ENCODE results near the gene DNMBP.
"Not testable (repeated sequence)": the region's sequence is repeated elsewhere in the genome, so short reads cannot be mapped to it uniquely, and the experiment has no call there.

The DNMBP gene

DNA sequence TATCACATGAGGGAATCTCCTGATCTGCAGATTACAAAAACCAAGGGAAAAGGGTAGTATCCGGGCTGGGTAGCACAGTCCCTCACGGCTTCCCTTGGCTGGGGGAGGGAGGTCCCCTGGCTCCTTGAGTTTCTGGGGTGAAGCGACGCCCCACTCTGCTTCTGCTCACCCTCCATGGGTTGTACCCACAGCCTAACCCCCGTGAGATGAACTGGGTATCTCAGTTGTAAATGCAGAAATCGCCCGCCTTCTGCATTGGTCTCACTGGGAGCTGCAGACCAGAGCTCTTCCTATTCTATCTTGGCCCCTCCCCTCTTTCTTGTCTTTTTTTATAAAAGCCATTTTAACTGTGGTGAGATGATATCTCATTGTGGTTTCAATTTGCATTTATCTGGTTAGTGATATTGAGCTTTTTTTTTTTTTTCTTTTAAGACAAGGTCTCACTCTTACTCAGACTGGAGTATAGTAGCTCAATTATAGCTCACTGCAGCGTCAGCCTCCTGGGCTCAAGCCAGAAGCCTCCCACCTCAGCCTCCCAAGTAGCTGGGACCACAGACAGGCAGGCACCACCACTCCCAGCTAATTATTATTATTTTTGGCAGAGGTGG, 139.5 kb downstream of the DNMBP start:
- no peak overlapping the region for H3K4me3 ChIP-seq (ENCODE audit: low read length)
- TF ChIP-seq, protein P1, sequence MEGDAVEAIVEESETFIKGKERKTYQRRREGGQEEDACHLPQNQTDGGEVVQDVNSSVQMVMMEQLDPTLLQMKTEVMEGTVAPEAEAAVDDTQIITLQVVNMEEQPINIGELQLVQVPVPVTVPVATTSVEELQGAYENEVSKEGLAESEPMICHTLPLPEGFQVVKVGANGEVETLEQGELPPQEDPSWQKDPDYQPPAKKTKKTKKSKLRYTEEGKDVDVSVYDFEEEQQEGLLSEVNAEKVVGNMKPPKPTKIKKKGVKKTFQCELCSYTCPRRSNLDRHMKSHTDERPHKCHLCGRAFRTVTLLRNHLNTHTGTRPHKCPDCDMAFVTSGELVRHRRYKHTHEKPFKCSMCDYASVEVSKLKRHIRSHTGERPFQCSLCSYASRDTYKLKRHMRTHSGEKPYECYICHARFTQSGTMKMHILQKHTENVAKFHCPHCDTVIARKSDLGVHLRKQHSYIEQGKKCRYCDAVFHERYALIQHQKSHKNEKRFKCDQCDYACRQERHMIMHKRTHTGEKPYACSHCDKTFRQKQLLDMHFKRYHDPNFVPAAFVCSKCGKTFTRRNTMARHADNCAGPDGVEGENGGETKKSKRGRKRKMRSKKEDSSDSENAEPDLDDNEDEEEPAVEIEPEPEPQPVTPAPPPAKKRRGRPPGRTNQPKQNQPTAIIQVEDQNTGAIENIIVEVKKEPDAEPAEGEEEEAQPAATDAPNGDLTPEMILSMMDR (IDR thresholded peaks at IDR 0.05; ENCODE audit: insufficient read depth, low read depth, low read length, missing control alignments): no peak
- no peak for DNase-seq (ENCODE audit: low read depth)

DNA sequence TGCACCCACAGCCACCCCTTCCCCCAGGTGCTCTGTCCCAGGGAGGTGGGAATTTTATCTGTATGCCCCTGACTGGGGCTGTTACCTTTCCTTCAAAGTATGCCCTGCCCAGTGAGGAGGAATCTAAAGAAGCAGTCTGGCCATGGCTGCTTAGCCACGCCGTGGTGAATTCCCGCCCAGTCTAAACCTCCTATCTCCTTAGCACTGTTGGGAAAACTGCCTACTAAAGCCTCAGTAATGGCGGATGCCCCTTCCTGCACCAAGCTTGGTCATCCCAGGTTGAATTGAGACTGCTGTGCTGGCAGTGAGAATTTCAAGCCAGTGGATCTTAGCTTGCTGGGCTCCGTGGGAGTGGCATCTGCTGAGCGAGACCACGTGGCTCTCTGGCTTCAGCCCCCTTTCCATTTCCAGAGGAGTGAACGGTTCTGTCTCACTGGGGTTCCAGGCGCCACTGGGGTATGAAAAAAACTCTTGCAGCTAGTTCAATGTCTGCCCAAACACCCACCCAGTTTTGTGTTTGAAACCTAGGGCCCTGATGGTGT, 140.1 kb downstream of the DNMBP start:
- TF ChIP-seq, protein P1 (IDR thresholded peaks at IDR 0.05; ENCODE audit: insufficient read depth, low read depth, low read length, missing control alignments): no peak
- no peak for DNase-seq (ENCODE audit: low read depth)
- no peak overlapping the region for H3K4me3 ChIP-seq (ENCODE audit: low read length)

DNA sequence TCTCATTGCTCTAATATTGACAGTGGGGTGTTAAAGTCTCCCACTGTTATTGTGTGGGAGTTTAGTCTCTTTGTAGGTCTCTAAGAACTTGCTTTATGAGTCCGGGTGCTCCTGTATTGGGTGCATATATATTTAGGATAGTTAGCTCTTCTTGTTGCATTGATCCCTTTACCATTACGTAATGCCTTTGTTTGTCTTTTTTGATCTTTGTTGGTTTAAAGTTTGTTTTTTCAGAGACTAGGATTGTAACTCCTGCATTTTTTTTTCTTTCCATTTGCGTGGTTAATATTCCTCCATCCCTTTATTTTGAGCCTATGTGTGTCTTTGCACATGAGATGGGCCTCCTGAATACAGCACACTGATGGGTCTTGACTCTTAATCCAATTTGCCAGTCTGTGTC, 142.5 kb downstream of the DNMBP start:
- not testable (repeated sequence) for DNase-seq (ENCODE audit: low read depth); H3K4me3 ChIP-seq (ENCODE audit: low read length)

DNA sequence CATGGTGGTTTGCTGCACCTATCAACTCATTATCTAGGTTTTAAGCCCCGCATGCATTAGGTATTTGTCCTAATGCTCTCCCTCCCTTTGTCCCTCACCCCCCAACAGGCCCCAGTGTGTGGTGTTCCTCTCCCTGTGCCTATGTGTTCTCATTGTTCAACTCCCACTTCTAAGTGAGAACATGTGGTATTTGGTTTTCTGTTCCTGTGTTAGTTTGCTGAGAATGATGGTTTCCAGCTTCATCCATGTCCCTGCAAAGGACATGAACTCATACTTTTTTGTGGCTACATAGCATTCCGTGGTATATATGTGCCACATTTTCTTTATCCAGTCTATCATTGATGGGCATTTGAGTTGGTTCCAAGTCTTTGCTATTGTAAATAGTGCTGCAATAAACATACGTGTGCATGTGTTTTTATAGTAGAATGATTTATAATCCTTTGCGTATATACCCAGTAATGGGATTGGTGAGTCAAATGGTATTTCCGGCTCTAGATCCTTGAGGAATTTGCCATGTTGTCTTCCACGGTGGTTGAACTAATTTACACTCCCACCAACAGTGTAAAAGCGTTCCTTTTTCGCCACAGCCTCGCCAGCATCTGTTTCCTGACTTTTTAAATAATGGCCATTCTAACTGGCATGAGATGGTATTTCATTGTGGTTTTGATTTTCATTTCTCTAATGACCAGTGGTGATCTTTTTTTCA, 146.1 kb downstream of the DNMBP start:
- H3K4me3 ChIP-seq (ENCODE audit: low read length); DNase-seq (ENCODE audit: low read depth): not testable (repeated sequence)

DNA sequence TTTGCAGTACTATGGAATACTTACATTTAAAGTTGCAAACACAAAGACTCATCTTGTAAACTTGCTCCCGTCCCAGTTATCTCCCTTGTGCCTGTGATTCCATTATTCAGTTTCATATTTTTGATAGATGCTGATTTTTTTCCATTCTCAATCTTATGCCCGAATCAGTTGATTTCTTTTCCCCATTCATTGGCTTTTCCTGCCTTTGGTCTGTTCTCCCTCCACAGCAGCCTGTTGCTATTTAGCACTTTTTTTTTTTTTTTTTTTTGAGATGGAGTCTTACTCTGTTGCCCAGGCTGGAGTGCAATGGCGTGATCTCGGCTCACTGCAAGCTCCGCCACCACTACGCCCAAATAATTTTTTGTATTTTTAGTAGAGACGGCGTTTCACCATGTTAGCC, 149.3 kb downstream of the DNMBP start:
- DNase-seq (ENCODE audit: low read depth): no peak
- TF ChIP-seq, protein P1 (IDR thresholded peaks at IDR 0.05; ENCODE audit: insufficient read depth, low read depth, low read length, missing control alignments): no peak
- no peak overlapping the region for H3K4me3 ChIP-seq (ENCODE audit: low read length)

DNA sequence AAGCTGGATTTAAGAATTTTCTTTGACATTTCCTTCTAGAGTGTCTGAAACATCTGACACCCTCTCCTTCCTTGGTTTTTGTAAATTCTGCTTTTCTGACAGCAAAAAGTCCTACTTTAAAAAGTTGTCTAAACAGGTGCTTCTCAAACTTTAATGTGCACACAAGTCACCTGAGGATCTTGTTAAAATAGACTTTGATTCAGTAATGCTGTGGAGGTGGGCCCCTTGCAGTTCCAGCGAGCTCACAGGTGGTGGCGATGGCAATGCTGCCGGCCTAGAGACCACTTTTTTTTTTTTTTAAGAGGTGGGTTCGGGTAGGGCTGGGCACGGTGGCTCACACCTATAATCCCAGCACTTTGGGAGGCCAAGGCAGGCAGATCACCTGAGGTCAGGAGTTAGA, 150.2 kb downstream of the DNMBP start:
- DNase-seq (ENCODE audit: low read depth): no peak
- TF ChIP-seq, protein P1 (IDR thresholded peaks at IDR 0.05; ENCODE audit: insufficient read depth, low read depth, low read length, missing control alignments): peak; percentile 19
- no peak overlapping the region for H3K4me3 ChIP-seq (ENCODE audit: low read length)

DNA sequence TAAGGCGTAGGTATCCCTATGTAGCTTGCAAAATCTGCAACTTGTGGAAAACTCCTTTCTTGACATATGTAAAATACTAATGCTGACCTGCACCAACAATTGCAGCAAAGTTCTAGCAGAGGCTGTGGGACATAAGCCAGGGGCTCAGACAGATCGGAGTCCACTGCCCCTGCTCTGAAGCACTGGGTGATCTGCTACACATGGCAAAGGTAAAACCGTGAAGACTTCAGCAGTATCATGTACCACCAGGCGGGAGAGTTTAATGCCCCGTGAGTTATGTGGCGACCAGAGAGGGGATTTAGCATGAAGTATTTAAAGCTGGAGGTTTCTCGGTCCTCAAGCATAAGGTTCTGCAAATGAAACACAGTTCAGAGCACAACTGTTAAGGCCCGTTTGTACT, 150.9 kb downstream of the DNMBP start:
- TF ChIP-seq, protein P1 (IDR thresholded peaks at IDR 0.05; ENCODE audit: insufficient read depth, low read depth, low read length, missing control alignments): no peak
- no peak for DNase-seq (ENCODE audit: low read depth)
- no peak overlapping the region for H3K4me3 ChIP-seq (ENCODE audit: low read length)

All from epithelial cell of esophagus (primary cell).